Measurements from ENCODE around the gene C3orf33. TPM values are rescaled to one million over a fixed set of nuclear protein-coding genes. Genes with fewer than 3 reads are reported as not detected.
A peak's percentile ranks its signal among the peaks of the same experiment; 100 is the strongest.

The C3orf33 gene
- total and polyA plus RNA-seq, 3 donors from 2014 or later = 3.5 to 11.9 (median 9.3) TPM

DNA sequence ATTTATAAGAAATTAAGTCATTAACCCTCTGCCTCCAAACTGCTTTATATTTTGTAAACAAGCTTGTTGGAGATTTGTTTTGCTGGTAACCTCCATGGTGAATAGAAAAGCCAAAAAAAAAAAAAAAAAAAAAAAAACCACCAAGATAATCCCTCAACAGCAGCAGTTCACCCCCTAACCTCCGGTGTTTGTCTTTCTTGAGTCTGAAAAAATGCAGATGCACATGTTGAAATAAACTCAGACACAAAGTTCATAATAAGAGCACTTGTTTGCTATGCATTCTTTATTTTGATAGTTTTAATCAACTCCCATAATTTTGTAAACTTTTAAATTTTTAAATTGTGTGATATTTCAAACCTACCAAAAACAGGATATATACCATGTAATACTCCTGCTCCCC lies 59.4 kb downstream of the C3orf33 start:
- H3K9me3 ChIP-seq = no peaks in the 10 kb centered on the region
- no peak overlapping the region for H3K4me3 ChIP-seq
- H3K36me3 ChIP-seq (ENCODE audit: low read depth, missing control alignments) = no peaks in the 10 kb centered on the region
- no peaks in the 10 kb centered on the region for H3K4me1 ChIP-seq
- intact Hi-C loops (cut with DNase I; ENCODE audit: low total_unique reads) = no loop called here
- no peak for TF ChIP-seq CTCF (IDR thresholded peaks at IDR 0.05)
- TF ChIP-seq POLR2A (IDR thresholded peaks at IDR 0.05) = no peak
- no peak overlapping the region for H3K27ac ChIP-seq
- no peaks in the 10 kb centered on the region for H3K27me3 ChIP-seq
- 98 to 100% methylated on average over 1 of the region's 1 CpG for WGBS, 2 donors
- no peak for DNase-seq

DNA sequence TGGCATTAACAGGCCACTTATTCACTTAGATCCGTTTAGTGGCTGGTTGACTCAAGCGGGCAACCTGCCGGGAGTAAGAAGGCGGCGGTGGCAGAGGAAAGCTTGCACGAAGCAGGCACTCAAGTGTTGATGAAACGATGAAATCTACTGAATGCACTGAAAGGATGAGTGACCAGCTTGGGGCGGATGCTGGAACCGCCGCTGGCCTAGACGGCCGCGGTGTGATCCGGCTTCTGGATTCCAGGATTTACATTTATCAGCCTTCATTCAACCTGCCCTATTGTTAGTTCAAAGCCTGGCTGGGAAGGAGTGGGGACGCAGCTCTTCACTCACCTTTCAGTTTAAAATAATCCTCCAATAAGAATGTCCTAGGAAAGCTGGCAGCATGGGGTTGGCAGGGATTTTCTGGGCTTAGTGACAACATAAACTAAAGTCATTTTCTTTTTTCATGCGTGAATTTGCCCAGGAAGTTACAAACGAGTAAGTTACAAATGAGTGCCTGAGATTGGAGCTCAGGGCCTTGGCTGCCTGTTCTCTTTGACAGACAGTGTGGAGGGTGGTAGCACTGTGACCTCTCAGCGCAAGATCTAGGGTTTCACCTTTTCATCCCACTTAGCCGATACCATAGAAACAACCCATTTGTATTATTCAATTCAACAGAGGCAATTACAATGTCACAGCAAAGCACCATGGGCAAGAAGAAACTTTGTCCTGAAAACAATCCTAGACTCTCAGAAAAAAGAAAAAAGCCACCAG lies 60.1 kb downstream of the C3orf33 start:
- peak overlapping the region; percentile 61 to 69 for H3K4me3 ChIP-seq
- H3K27me3 ChIP-seq = no peaks in the 10 kb centered on the region
- intact Hi-C loops (cut with DNase I; ENCODE audit: low total_unique reads) = no loop called here
- no peaks in the 10 kb centered on the region for H3K36me3 ChIP-seq (ENCODE audit: low read depth, missing control alignments)
- no peak overlapping the region for H3K27ac ChIP-seq
- 35 to 36% methylated on average over 19 of the region's 19 CpGs for whole genome bisulfite sequencing, 2 donors
- H3K4me1 ChIP-seq = no peaks in the 10 kb centered on the region
- no peak for TF ChIP-seq CTCF (IDR thresholded peaks at IDR 0.05)
- TF ChIP-seq POLR2A (IDR thresholded peaks at IDR 0.05) = no peak
- H3K9me3 ChIP-seq = no peaks in the 10 kb centered on the region
- DNase-seq = peak; percentile 21

DNA sequence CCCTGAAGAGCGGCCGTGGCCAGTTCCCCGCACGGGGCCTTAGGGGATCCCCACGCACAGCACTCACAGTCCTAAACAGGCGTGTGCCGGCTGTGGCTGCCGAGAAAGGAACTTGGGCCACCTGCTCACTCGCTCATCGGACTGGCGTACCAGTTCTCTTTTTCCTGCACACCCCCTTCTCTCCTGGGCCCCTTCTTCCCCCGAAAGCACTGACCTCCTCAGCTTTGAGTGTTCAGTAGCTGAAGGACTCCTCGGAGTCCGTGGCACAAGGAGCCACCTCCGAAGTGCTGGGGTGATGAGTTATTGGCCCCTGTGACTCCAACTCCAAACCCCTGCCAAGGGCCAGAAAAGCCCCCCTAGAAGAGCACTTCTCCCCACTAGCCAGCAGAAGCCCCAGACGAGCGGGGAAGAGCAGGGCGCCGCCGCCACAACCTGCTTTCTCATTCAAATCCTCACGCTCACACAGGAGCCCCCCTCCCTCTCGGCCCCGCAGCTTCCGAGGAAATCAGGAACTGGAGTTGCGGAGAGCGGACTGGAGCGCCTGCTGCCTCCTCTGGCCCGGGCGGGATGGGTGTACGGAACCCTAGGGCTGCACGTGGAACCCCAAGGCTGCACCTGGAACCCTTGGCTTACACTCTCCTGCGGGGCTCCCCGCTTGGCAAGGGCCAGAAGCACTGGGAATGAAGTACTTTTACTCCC lies 61.3 kb downstream of the C3orf33 start, which contains the start of gene PLCH1:
Gene PLCH1, minus strand, starts transcription at position 446 of the 699 bp plus-strand sequence. CDS start 40,847 bp downstream, outside the sequence.
- 2% methylated on average over 20 to 33 of the region's 33 CpGs for WGBS, 2 donors
- intact Hi-C loops (cut with DNase I; ENCODE audit: low total_unique reads) = no loop called here
- Histone ChIP-seq H3K27ac (no peak within 1 kb of the TSS), H3K4me1 (no peaks in the 10 kb centered on the region), H3K36me3 (ENCODE audit: low read depth, missing control alignments) (no peaks in the 10 kb centered on the region), H3K27me3 (no peaks in the 10 kb centered on the region), H3K9me3 (no peaks in the 10 kb centered on the region), H3K4me3 (peak within 1 kb of the TSS; percentile 61 to 69)
- TF ChIP-seq CTCF (IDR thresholded peaks at IDR 0.05) (no peak), POLR2A (IDR thresholded peaks at IDR 0.05) (no peak)
- peak; percentile 74 for DNase-seq

GRCh38 chr3:155744010-155744625 lies 62.0 kb downstream of the C3orf33 start:
- WGBS, 2 donors = 0 to 1% methylated on average over 17 to 41 of the region's 48 CpGs
- intact Hi-C loops (cut with DNase I; ENCODE audit: low total_unique reads) = no loop called here
- H3K4me1 ChIP-seq = no peaks in the 10 kb centered on the region
- peak overlapping the region; percentile 61 to 69 for H3K4me3 ChIP-seq
- H3K36me3 ChIP-seq (ENCODE audit: low read depth, missing control alignments) = no peaks in the 10 kb centered on the region
- no peak for TF ChIP-seq POLR2A (IDR thresholded peaks at IDR 0.05)
- DNase-seq = peak; percentile 80
- H3K27me3 ChIP-seq = no peaks in the 10 kb centered on the region
- H3K27ac ChIP-seq = no peak overlapping the region
- H3K9me3 ChIP-seq = no peaks in the 10 kb centered on the region

DNA sequence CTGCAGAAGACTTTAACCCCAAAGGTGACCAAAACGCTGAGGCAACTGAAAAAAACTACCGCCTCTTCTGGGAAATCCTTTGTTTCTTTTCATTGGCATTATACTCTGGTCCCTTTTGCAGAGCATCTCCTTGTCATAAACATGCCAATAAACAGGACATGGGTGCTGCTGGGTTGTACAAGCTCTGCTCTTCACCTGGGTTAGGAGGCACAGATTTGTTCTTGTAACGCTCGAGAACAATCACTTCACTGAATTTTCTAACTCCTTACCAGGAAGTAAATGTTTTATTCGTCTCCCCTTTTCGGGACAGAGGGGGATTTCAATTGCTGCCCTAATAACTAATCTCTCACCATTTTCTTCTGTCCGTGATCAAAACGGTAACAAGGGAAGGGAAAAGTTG lies 62.5 kb downstream of the C3orf33 start:
- intact Hi-C loops (cut with DNase I; ENCODE audit: low total_unique reads) = no loop called here
- WGBS, 2 donors = 9 to 10% methylated on average over 8 of the region's 8 CpGs
- H3K9me3 ChIP-seq = no peaks in the 10 kb centered on the region
- no peaks in the 10 kb centered on the region for H3K4me1 ChIP-seq
- peak overlapping the region; percentile 61 to 69 for H3K4me3 ChIP-seq
- H3K36me3 ChIP-seq (ENCODE audit: low read depth, missing control alignments) = no peaks in the 10 kb centered on the region
- H3K27me3 ChIP-seq = no peaks in the 10 kb centered on the region
- DNase-seq = no peak
- no peak overlapping the region for H3K27ac ChIP-seq
- TF ChIP-seq CTCF (IDR thresholded peaks at IDR 0.05) (no peak), POLR2A (IDR thresholded peaks at IDR 0.05) (no peak)

Measured in testis (tissue), 3 donors.